ENCODE results near the gene WFDC2. TPM values are rescaled to one million over a fixed set of nuclear protein-coding genes. Genes with fewer than 3 reads are reported as not detected.

The WFDC2 gene
- total RNA-seq (2013; cell fraction: nucleolus; rRNA removed), result not detected in 2 replicates
- total RNA-seq (2014; rRNA removed) (not detected in 2 replicates), total RNA-seq (2014; rRNA removed; fragmentation: Illumina TruSeq; extraction: Trizol) (not detected in 2 replicates), total RNA-seq (2021) (not detected in 2 replicates), polyA plus RNA-seq (2011; rRNA removed) (not detected in 2 replicates), polyA plus RNA-seq (2014; fragmentation: Illumina TruSeq; extraction: Trizol) (not detected in 2 replicates), polyA plus RNA-seq (2014; fragmentation: Nextera tagmentation; extraction: Ambion mirVana) (under 1 TPM in 1 of 2 experiments, not detected in 1; 0.13 TPM), polyA plus RNA-seq (2014; rRNA removed) (not detected in 2 replicates), polyA plus RNA-seq (2016; fragmentation: Nextera tagmentation; extraction: Ambion mirVana) (not detected), polyA minus RNA-seq (2011; rRNA and poly(A)+ RNA removed) (not detected in 2 replicates), Bru-seq, nascent RNA (percentile 25 among the genes with signal in this experiment), BruChase-seq, experiment 1, labeled RNA remaining after a 6-hour chase (percentile 31 among the genes with signal in this experiment), BruChase-seq, experiment 2, labeled RNA remaining after a 2-hour chase (percentile 27 among the genes with signal in this experiment)
- polyA plus RNA-seq (2011; ENCODE audit: low read depth), result 4.2 TPM
- polyA plus RNA-seq (2011; cell fraction: cytosol; rRNA removed), result not detected in 2 replicates
- 0.21 TPM in 1 of 2 replicates, not detected in the other for polyA plus RNA-seq (2011; cell fraction: nucleus; rRNA removed)
- 2.4 and 5.3 TPM in 2 replicates for polyA plus RNA-seq (2012)
- not detected in 2 replicates for polyA minus RNA-seq (2011; cell fraction: cytosol; rRNA and poly(A)+ RNA removed)
- not detected in 2 replicates for polyA minus RNA-seq (2011; cell fraction: nucleus; rRNA and poly(A)+ RNA removed)
- long read RNA-seq, experiment 1, result 0 reads
- long read RNA-seq, experiment 2, result 0 reads

- ChIA-PET POLR2A (no interaction called here), SMC1A (ENCODE audit: uncharacterized antibody, unreplicated experiment) (no interaction called here), RAD21 (ENCODE audit: unreplicated experiment) (interaction anchor here (0.6 kb wide), 1 partner anchor 274 kb away, joined by 4 read pairs; no protein-coding TSS in a partner anchor), CTCF (no interaction called here)
- H4K20me1 ChIP-seq (ENCODE audit: control insufficient read depth, insufficient read depth), result no peaks in the 10 kb centered on the region
- H3K4me1 ChIP-seq (ENCODE audit: control insufficient read depth, insufficient read depth, low read length), result peaks cover 7% of the 10 kb centered on the region
- 32% methylated on average over 44 of the region's 54 CpGs for WGBS (ENCODE audit: insufficient coverage, insufficient replicate concordance, low lambda C conversion rate, missing lambda C conversion rate)
- in situ Hi-C loops (cut with MboI) (no loop called here), intact Hi-C loops (cut with micrococcal nuclease; ENCODE audit: unreplicated experiment) (no loop called here)
- peaks cover 7 to 33% of the 10 kb centered on the region in 2 experiments for H3K27me3 ChIP-seq (replicated peaks in 1 of 2; ENCODE audit: control insufficient read depth in 2 of 2, insufficient read depth in 2 of 2, low read length in 1 of 2)
- H3K79me2 ChIP-seq (ENCODE audit: control insufficient read depth, insufficient read depth, low read length), result no peaks in the 10 kb centered on the region
- peak within 1 kb of the TSS; percentile 12; the same call in 1 of the 2 replicates for H3K4me3 ChIP-seq
- DNase-seq (ENCODE audit: low read depth, low spot score) (no peak), ATAC-seq (peak; percentile 26; the same call in 2 of the 3 replicates), FAIRE-seq (no peak)
- peak within 1 kb of the TSS; percentile 77 for H3K4me2 ChIP-seq (ENCODE audit: control insufficient read depth, insufficient read depth)
- H2AFZ ChIP-seq (ENCODE audit: control insufficient read depth, low read depth, low read length), result no peak within 1 kb of the TSS; the same call in 1 of the 2 replicates
- BruUV-seq (replicated peaks), result no TSS peak
- no peaks in the 10 kb centered on the region for H3K36me3 ChIP-seq (ENCODE audit: control insufficient read depth in 2 of 2, insufficient read depth in 2 of 2, low read length in 1 of 2)
- no peak within 1 kb of the TSS for H3K9ac ChIP-seq (ENCODE audit: control insufficient read depth, insufficient read depth, low read length)
- H3K9me3 ChIP-seq (replicated peaks; ENCODE audit: control insufficient read depth, insufficient read depth, low read length), result no peaks in the 10 kb centered on the region
- no peak within 1 kb of the TSS for H3K27ac ChIP-seq (ENCODE audit: control insufficient read depth, insufficient read depth)
- TF ChIP-seq ZNF24 (IDR thresholded peaks at IDR 0.05) (no peak), HDAC6 (IDR thresholded peaks at IDR 0.05; ENCODE audit: unreplicated experiment) (no peak), MEF2A (IDR thresholded peaks at IDR 0.05; ENCODE audit: insufficient read depth, low read depth, low read length) (no peak), ASH2L (IDR thresholded peaks at IDR 0.05; ENCODE audit: borderline replicate concordance, low read depth) (no peak), EGR1 (IDR thresholded peaks at IDR 0.05; ENCODE audit: borderline replicate concordance in 1 of 2, low read depth in 2 of 2, low read length in 2 of 2) (no peak), SUPT20H (IDR thresholded peaks at IDR 0.05; ENCODE audit: borderline replicate concordance, control insufficient read depth, low read depth, low read length) (no peak), CTCF (IDR thresholded peaks at IDR 0.05 in 2 of 3, conservative IDR thresholded peaks at IDR 0.05 in 1 of 3; ENCODE audit: control insufficient read depth in 2 of 3, extremely low read depth in 1 of 3, insufficient read depth in 1 of 3, low read depth in 3 of 3, low read length in 3 of 3) (no peak), RELA (IDR thresholded peaks at IDR 0.05; ENCODE audit: borderline replicate concordance, partially characterized antibody) (no peak), NFIC (IDR thresholded peaks at IDR 0.05; ENCODE audit: low read depth, low read length) (no peak), IRF4 (IDR thresholded peaks at IDR 0.05; ENCODE audit: low read depth, low read length) (no peak), STAT1 (conservative IDR thresholded peaks at IDR 0.05) (no peak), POLR2A (IDR thresholded peaks at IDR 0.05; ENCODE audit: low read depth, low read length) (no peak), KAT2A (conservative IDR thresholded peaks at IDR 0.05; ENCODE audit: control insufficient read depth, low read depth, low read length) (no peak), NR2F1 (conservative IDR thresholded peaks at IDR 0.05) (no peak), ZZZ3 (IDR thresholded peaks at IDR 0.05; ENCODE audit: control insufficient read depth, insufficient read length, low read depth) (no peak), MYC (IDR thresholded peaks at IDR 0.05; ENCODE audit: insufficient read depth, insufficient read length, insufficient replicate concordance, low read length, severe bottlenecking) (no peak)
These were observed at the start of gene WFDC2 for GRCh38 chr20:45469336-45470261. Gene WFDC2 (plus strand): TSS chr20:45469753. CDS start chr20:45469782, 29 bp downstream.
